Measurements from ENCODE around the gene SNX10.

SNX10 gene

GRCh38 chr7:26275213-26275612, 16.4 kb upstream of the SNX10 start:
- POLR2A ChIA-PET, result no interaction called here
- no peak for DNase-seq (ENCODE audit: extremely low spot score)
- TF ChIP-seq, protein P1, sequence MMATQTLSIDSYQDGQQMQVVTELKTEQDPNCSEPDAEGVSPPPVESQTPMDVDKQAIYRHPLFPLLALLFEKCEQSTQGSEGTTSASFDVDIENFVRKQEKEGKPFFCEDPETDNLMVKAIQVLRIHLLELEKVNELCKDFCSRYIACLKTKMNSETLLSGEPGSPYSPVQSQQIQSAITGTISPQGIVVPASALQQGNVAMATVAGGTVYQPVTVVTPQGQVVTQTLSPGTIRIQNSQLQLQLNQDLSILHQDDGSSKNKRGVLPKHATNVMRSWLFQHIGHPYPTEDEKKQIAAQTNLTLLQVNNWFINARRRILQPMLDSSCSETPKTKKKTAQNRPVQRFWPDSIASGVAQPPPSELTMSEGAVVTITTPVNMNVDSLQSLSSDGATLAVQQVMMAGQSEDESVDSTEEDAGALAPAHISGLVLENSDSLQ (IDR thresholded peaks at IDR 0.05), result no peak
- TF ChIP-seq TARDBP (IDR thresholded peaks at IDR 0.05), result no peak
- no peak for TF ChIP-seq NFRKB (IDR thresholded peaks at IDR 0.05)
- no peak for TF ChIP-seq ZNF384 (IDR thresholded peaks at IDR 0.05)
- no peak for TF ChIP-seq CTBP1 (IDR thresholded peaks at IDR 0.05; ENCODE audit: borderline replicate concordance)
- no peak for TF ChIP-seq ELF4 (IDR thresholded peaks at IDR 0.05)
- TF ChIP-seq FOXM1 (IDR thresholded peaks at IDR 0.05; ENCODE audit: borderline replicate concordance), result no peak
- TF ChIP-seq SUZ12 (IDR thresholded peaks at IDR 0.05), result no peak
- TF ChIP-seq LEF1 (IDR thresholded peaks at IDR 0.05; ENCODE audit: borderline replicate concordance), result no peak
- no peak for TF ChIP-seq L3MBTL2 (conservative IDR thresholded peaks at IDR 0.05)
- no peak for TF ChIP-seq SP1 (IDR thresholded peaks at IDR 0.05)
- CTCF ChIA-PET, result no interaction called here

DNA sequence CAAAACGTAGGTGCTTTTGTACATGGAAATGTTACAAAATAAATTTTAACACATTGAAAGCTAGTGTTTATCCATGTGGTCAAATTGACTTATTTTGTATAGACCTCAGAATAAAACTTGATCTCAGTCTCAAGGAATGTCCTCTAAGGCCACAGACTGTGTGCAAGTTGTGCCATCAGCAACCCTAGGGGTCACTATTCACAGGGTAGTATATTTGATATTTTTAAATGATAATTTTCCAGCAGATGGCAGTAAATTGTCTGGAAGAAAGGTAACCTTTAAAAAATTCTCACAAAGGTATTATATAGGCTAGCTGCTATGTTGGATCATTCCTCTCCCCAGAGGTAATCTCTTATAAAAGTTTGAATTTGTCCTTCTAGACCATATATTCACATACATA, 12.9 kb upstream of the SNX10 start:
- TF ChIP-seq BHLHE40 (IDR thresholded peaks at IDR 0.05; ENCODE audit: borderline replicate concordance) (no peak), ARNT (IDR thresholded peaks at IDR 0.05) (no peak), CTBP1 (IDR thresholded peaks at IDR 0.05; ENCODE audit: borderline replicate concordance) (no peak)
- ChIA-PET POLR2A (no interaction called here), CTCF (no interaction called here)
- no peak for DNase-seq (ENCODE audit: extremely low spot score)

DNA sequence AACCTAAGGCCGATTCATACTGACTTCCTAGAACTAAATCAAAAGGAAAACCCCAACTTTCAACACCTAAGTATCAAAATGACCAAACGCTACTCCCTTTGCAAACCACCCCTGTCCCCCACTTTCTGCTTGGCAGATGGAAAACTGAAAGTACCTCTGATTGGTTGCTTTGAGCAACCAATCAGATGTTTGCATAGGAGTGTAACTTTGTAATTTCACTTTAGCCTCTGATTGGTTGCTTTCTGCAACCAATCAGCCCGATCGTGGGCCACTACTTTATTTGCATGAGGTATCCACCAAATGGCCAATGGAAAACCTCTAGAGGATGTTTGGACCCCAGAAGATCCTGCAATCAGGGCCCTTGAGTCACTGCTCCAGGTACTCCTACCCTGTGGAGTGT, 12.3 kb upstream of the SNX10 start:
- ChIA-PET CTCF (no interaction called here), POLR2A (interaction anchor here (1.3 kb wide), 1 partner anchor 78 kb away, joined by 3 read pairs; the partner anchor contains the start of gene CBX3)
- TF ChIP-seq ARNT (IDR thresholded peaks at IDR 0.05), result no peak

DNA sequence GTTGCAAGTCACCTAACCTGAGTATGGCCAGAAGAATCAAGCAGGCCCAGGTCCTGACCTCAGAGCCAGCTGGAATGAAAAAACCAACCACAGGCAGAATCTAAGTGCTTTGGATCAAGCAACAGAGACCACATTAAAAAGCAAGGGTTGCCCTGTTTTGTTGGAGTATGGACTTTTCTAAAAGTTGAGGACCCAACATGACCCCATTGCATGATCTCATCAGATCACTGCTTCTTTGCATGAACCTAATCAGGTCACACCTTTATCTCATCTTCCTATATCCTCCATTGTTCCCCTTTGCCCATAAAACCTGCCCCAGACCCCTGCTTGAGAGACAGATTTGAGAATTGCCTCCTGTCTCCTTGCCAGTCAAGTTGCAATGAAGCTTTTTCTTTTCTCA, 11.6 kb upstream of the SNX10 start:
- ChIA-PET CTCF (interaction anchor here (0.6 kb wide), 1 partner anchor 21 kb away, joined by 3 read pairs; no protein-coding TSS in a partner anchor), POLR2A (interaction anchor here (1.3 kb wide), 1 partner anchor 79 kb away, joined by 3 read pairs; the partner anchor contains the start of gene CBX3)
- no peak for TF ChIP-seq ELF4 (IDR thresholded peaks at IDR 0.05)
- no peak for TF ChIP-seq ZNF384 (IDR thresholded peaks at IDR 0.05)
- no peak for DNase-seq (ENCODE audit: extremely low spot score)

More for the DNA sequence above, 12.3 kb upstream of the SNX10 start:
- no peak for DNase-seq (ENCODE audit: extremely low spot score)

DNA sequence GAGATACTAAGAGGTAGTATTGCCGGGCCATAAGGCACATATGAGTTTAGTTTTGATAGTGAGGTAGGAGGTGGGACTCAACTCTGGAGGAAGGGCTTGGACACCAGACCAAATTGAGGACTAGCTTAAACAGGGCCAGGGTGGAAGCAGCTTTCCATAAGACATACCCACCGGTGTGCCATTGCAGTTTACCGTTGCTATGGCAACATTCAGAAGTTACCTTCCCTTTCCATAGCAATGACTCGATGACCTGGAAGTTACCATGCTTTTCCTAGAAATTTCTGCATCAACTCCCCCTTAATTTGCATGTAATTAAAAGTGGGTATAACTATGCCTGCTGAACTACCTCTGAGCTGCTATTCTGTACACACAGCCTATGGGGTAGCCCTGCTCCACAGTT, 10.9 kb upstream of the SNX10 start:
- ChIA-PET CTCF (no interaction called here), POLR2A (interaction anchor here (1.3 kb wide), 1 partner anchor 80 kb away, joined by 3 read pairs; the partner anchor contains the start of gene CBX3)
- no peak for TF ChIP-seq SUZ12 (IDR thresholded peaks at IDR 0.05)
- no peak for TF ChIP-seq NFRKB (IDR thresholded peaks at IDR 0.05)
- TF ChIP-seq HDGF (IDR thresholded peaks at IDR 0.05; ENCODE audit: borderline replicate concordance), result no peak
- no peak for DNase-seq (ENCODE audit: extremely low spot score)

GRCh38 chr7:26284477-26284876, 7.2 kb upstream of the SNX10 start:
- POLR2A ChIA-PET, result interaction anchor here (1.0 to 1.5 kb wide), 4 partner anchors 83 to 132 kb away, joined by 4 to 7 read pairs (median 5); partner anchors contain the start of genes CBX3, HNRNPA2B1 and NFE2L3

DNA sequence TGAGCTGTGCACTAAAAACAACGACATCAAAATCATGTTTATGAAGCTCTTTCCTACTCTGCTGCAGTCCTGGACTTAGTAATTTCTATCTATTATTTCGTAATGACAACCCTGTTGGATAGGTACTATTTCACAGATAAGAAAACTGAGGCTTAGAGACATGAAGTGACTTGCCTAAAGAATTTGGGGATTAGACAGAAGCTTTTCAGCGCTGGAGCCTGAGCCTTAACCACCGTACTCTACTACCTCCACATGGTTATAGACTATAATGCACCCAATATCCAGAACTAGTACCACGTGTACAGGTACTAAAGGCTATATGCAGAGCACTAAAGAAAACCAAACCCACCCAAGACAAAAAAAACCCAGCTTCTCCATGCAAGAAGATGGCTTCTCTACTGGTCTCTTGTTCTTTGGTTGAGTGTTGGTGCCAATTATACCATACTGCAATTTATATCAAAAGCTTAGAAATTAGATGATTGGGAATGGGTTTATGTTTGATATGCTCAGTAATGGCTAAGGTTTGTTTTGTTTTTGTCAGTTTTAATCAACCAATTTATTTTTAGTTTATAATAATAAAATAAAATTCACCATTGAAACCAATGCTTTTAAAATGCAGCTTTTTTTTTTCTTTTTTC, 6.5 kb upstream of the SNX10 start:
- TF ChIP-seq NFRKB (IDR thresholded peaks at IDR 0.05) (no peak), FOXK2 (IDR thresholded peaks at IDR 0.05) (no peak), ARNT (IDR thresholded peaks at IDR 0.05) (no peak), L3MBTL2 (conservative IDR thresholded peaks at IDR 0.05) (no peak), SUZ12 (IDR thresholded peaks at IDR 0.05) (no peak), HDGF (IDR thresholded peaks at IDR 0.05; ENCODE audit: borderline replicate concordance) (no peak), BHLHE40 (IDR thresholded peaks at IDR 0.05; ENCODE audit: borderline replicate concordance) (no peak), LEF1 (IDR thresholded peaks at IDR 0.05; ENCODE audit: borderline replicate concordance) (no peak), FOXM1 (IDR thresholded peaks at IDR 0.05; ENCODE audit: borderline replicate concordance) (no peak), ZNF384 (IDR thresholded peaks at IDR 0.05) (no peak), CTBP1 (IDR thresholded peaks at IDR 0.05; ENCODE audit: borderline replicate concordance) (no peak), ELF4 (IDR thresholded peaks at IDR 0.05) (no peak), SP1 (IDR thresholded peaks at IDR 0.05) (no peak), TARDBP (IDR thresholded peaks at IDR 0.05) (no peak), FOXA1 (IDR thresholded peaks at IDR 0.05) (no peak)
- TF ChIP-seq, protein P1 (IDR thresholded peaks at IDR 0.05), result no peak
- POLR2A ChIA-PET, result interaction anchor here (0.6 to 1.5 kb wide), 5 partner anchors 81 to 133 kb away, joined by 3 to 7 read pairs (median 4); partner anchors contain the start of genes CBX3, HNRNPA2B1 and NFE2L3
- CTCF ChIA-PET, result interaction anchor here (0.5 to 1.3 kb wide), 9 partner anchors 12 to 850 kb away, joined by 3 to 8 read pairs (median 4); no protein-coding TSS in a partner anchor
- peak; percentile 25 for DNase-seq (ENCODE audit: extremely low spot score)

More at GRCh38 chr7:26284477-26284876, 7.2 kb upstream of the SNX10 start:
- CTCF ChIA-PET, result interaction anchor here (0.7 to 1.3 kb wide), 6 partner anchors 11 to 390 kb away, joined by 3 to 8 read pairs (median 4); no protein-coding TSS in a partner anchor
- no peak for DNase-seq (ENCODE audit: extremely low spot score)
- TF ChIP-seq ARNT (IDR thresholded peaks at IDR 0.05), result no peak
- no peak for TF ChIP-seq FOXM1 (IDR thresholded peaks at IDR 0.05; ENCODE audit: borderline replicate concordance)
- no peak for TF ChIP-seq HDGF (IDR thresholded peaks at IDR 0.05; ENCODE audit: borderline replicate concordance)
- TF ChIP-seq FOXA1 (IDR thresholded peaks at IDR 0.05), result no peak
- TF ChIP-seq LEF1 (IDR thresholded peaks at IDR 0.05; ENCODE audit: borderline replicate concordance), result no peak
- TF ChIP-seq L3MBTL2 (conservative IDR thresholded peaks at IDR 0.05), result no peak
- TF ChIP-seq FOXK2 (IDR thresholded peaks at IDR 0.05), result no peak
- TF ChIP-seq ZNF384 (IDR thresholded peaks at IDR 0.05), result no peak
- TF ChIP-seq BHLHE40 (IDR thresholded peaks at IDR 0.05; ENCODE audit: borderline replicate concordance), result no peak

Data from HEK293T (cell line).